HepG2 (cell line): ENCODE data around the gene FDPS. TPM values are rescaled to one million over a fixed set of nuclear protein-coding genes. Genes with fewer than 3 reads are reported as not detected.

Experiments used
- ARNTL ChIP-seq: sonication (generic); formaldehyde crosslinking; IDR thresholded peaks from 2 replicates; pipeline ENCODE4 v1.4.0; 2020; ENCODE audit warnings: mild to moderate bottlenecking, missing genetic modification reagents
- CCAR2 ChIP-seq: fragments of 200-400 bp; formaldehyde crosslinking; optimal IDR thresholded peaks from 2 replicates; pipeline ENCODE3; 2018; ENCODE audit warnings: low read depth, mild to moderate bottlenecking, low read length, moderate library complexity
- CHD2 ChIP-seq: IDR thresholded peaks from 2 replicates; pipeline ENCODE4 v1.6.1; 2011; ENCODE audit warnings: low read depth, low read length, improper control_type of control experiment
- GATAD2A ChIP-seq: IDR thresholded peaks from 2 replicates; pipeline ENCODE4 v1.6.1; 2016
- KDM2A ChIP-seq: sonication (generic); formaldehyde crosslinking; IDR thresholded peaks from 2 replicates; pipeline ENCODE4 v1.4.0; 2020; ENCODE audit warnings: low read depth, missing genetic modification reagents, borderline replicate concordance
- KMT2A ChIP-seq: sonication (generic); formaldehyde crosslinking; IDR thresholded peaks from 2 replicates; pipeline ENCODE4 v1.4.0; 2020; ENCODE audit warnings: missing genetic modification reagents
- MAF1 ChIP-seq: sonication (generic); formaldehyde crosslinking; IDR thresholded peaks from 2 replicates; pipeline ENCODE4 v1.5.0; 2020; ENCODE audit warnings: missing genetic modification reagents, borderline replicate concordance
- MTA3 ChIP-seq: sonication (generic); formaldehyde crosslinking; IDR thresholded peaks from 2 replicates; pipeline ENCODE4 v1.4.0; 2020; ENCODE audit warnings: missing genetic modification reagents
- PAWR ChIP-seq: sonication (generic); formaldehyde crosslinking; IDR thresholded peaks from 2 replicates; pipeline ENCODE4 v1.4.0; 2020; ENCODE audit warnings: missing genetic modification reagents, mild to moderate bottlenecking, borderline replicate concordance
- ZFP41 ChIP-seq: sonication (generic); formaldehyde crosslinking; IDR thresholded peaks from 2 replicates; pipeline ENCODE4 v1.4.0; 2020; ENCODE audit warnings: mild to moderate bottlenecking, missing genetic modification reagents, borderline replicate concordance
- ZNF136 ChIP-seq: sonication (generic); formaldehyde crosslinking; IDR thresholded peaks from 2 replicates; pipeline ENCODE4 v1.8.1; 2022; ENCODE audit warnings: low read depth, mild to moderate bottlenecking, moderate library complexity, missing genetic modification reagents
- ZNF263 ChIP-seq: sonication (generic); formaldehyde crosslinking; IDR thresholded peaks from 2 replicates; pipeline ENCODE4 v1.4.0; 2020; ENCODE audit warnings: missing genetic modification reagents
- ZNF30 ChIP-seq: sonication (generic); formaldehyde crosslinking; IDR thresholded peaks from 2 replicates; pipeline ENCODE4 v1.5.0; 2020; ENCODE audit warnings: mild to moderate bottlenecking, missing genetic modification reagents
- ZNF333 ChIP-seq: sonication (generic); formaldehyde crosslinking; IDR thresholded peaks from 2 replicates; pipeline ENCODE4 v1.4.0; 2020; ENCODE audit warnings: mild to moderate bottlenecking, missing genetic modification reagents, borderline replicate concordance
- ZNF343 ChIP-seq: sonication (generic); formaldehyde crosslinking; IDR thresholded peaks from 2 replicates; pipeline ENCODE4 v1.4.0; 2020; ENCODE audit warnings: mild to moderate bottlenecking, missing genetic modification reagents
- ZNF619 ChIP-seq: sonication (generic); formaldehyde crosslinking; IDR thresholded peaks from 2 replicates; pipeline ENCODE4 v1.4.0; 2020; ENCODE audit warnings: mild to moderate bottlenecking, missing genetic modification reagents
- ZNF777 ChIP-seq: sonication (generic); formaldehyde crosslinking; IDR thresholded peaks from 2 replicates; pipeline ENCODE4 v1.4.0; 2020; ENCODE audit warnings: missing genetic modification reagents
- polyA plus RNA-seq, 8 experiments: library from polyadenylated mRNA; depleted of rRNA in 3 of 8; stranded (reverse) in 7 of 8; unstranded in 1 of 8; fragments of >200 nt; fragmentation: Illumina TruSeq in 4 of 8; extraction: Trizol in 4 of 8; gene quantifications; 2 replicates each; pipeline versions ENCODE4 v1.2.1 to v1.2.3, GENCODE V29; 2011 to 2016; ENCODE audit warnings: low read depth in 4 of 8, missing spikeins in 1 of 8, mixed read lengths in 1 of 8; ENCODE audit not compliant: insufficient read depth in 1 of 8
- total RNA-seq, 5 experiments: library from RNA; depleted of rRNA; stranded (reverse); fragments of >200 nt; fragmentation: Illumina TruSeq; extraction: Trizol; gene quantifications; 2 replicates each; pipeline ENCODE4 v1.2.3, GENCODE V29; 2016; ENCODE audit warnings: low read depth in 1 of 5
- TF ChIP-seq, protein P1 (sequence below): IDR thresholded peaks from 2 replicates; pipeline ENCODE4 v1.6.1; 2016; ENCODE audit warnings: control low read depth
- TF ChIP-seq, protein P2 (sequence below): sonication (generic); formaldehyde crosslinking; IDR thresholded peaks from 2 replicates; pipeline ENCODE4 v1.4.0; 2020; ENCODE audit warnings: missing genetic modification reagents, borderline replicate concordance
- TF ChIP-seq, protein P3 (sequence below): sonication (generic); formaldehyde crosslinking; IDR thresholded peaks from 2 replicates; pipeline ENCODE4 v1.5.0; 2020; ENCODE audit warnings: missing genetic modification reagents
- TF ChIP-seq, protein P4 (sequence below): sonication (generic); formaldehyde crosslinking; IDR thresholded peaks from 2 replicates; pipeline ENCODE4 v1.4.0; 2020; ENCODE audit warnings: missing genetic modification reagents, borderline replicate concordance

Gene FDPS
- total and polyA plus RNA-seq, 2 of the 13 experiments (the other 11 are each of a cell fraction or from before 2014, with no cell fraction given): 264 to 519 TPM

DNA sequence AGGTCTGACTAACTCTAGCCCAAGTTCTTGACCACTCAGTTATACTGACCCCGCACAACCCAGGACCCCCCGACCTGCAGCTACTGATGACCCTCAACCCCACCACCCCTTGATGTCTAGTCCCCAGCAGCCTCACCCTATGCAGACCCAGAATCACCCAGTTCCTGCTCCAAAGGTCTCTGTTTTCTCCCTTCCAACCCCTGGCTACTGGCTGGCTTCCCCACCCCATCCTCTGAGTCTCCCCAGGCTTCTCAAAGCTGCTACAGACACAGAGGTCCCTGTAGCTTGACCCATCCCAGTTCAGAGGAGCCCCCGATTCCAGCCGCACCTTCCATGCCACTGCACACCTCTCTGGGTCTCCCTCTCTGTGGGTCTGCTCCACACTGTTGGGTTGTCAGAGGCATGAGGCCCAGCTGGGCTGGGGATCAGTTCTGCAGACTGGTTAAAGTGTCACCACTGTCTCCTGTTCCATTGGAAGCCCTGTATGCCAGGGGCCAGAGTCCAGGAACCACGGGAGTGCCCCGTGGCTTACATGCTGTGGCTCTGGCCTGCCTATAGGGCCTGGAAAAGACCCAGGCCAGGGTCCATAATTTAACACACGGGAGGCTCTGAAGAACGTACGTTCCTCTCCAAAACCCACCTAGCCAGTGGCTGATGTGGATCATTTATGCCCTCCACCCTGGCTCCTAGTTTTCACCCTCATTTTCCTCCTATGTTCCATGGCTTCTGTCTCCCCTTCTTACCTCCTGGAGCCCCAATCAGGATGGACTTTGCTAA is 7.9 kb upstream of the FDPS start (continued):
- TF ChIP-seq ARNTL (CRISPR knock-in tag) (peak; percentile 90), KDM2A (peak; percentile 74), ZNF333 (CRISPR knock-in tag) (no peak), ZNF777 (CRISPR knock-in tag) (no peak), MTA3 (CRISPR knock-in tag) (no peak), ZNF619 (CRISPR knock-in tag) (no peak; the same call in 1 of the 2 replicates), KMT2A (CRISPR knock-in tag) (peak; percentile 68; the same call in 1 of the 2 replicates), PAWR (no peak), ZNF343 (CRISPR knock-in tag) (no peak), ZNF30 (no peak), ZNF263 (CRISPR knock-in tag) (peak; percentile 70), ZNF136 (CRISPR knock-in tag) (peak; percentile 89), GATAD2A (CRISPR knock-in tag) (peak; percentile 93), CHD2 (no peak), MAF1 (CRISPR knock-in tag) (peak; percentile 59; the same call in 1 of the 2 replicates), CCAR2 (no peak), ZFP41 (CRISPR knock-in tag) (no peak)
- TF ChIP-seq, protein P1, sequence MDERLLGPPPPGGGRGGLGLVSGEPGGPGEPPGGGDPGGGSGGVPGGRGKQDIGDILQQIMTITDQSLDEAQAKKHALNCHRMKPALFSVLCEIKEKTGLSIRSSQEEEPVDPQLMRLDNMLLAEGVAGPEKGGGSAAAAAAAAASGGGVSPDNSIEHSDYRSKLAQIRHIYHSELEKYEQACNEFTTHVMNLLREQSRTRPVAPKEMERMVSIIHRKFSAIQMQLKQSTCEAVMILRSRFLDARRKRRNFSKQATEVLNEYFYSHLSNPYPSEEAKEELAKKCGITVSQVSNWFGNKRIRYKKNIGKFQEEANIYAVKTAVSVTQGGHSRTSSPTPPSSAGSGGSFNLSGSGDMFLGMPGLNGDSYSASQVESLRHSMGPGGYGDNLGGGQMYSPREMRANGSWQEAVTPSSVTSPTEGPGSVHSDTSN (CRISPR knock-in tag): no peak
- TF ChIP-seq, protein P2, sequence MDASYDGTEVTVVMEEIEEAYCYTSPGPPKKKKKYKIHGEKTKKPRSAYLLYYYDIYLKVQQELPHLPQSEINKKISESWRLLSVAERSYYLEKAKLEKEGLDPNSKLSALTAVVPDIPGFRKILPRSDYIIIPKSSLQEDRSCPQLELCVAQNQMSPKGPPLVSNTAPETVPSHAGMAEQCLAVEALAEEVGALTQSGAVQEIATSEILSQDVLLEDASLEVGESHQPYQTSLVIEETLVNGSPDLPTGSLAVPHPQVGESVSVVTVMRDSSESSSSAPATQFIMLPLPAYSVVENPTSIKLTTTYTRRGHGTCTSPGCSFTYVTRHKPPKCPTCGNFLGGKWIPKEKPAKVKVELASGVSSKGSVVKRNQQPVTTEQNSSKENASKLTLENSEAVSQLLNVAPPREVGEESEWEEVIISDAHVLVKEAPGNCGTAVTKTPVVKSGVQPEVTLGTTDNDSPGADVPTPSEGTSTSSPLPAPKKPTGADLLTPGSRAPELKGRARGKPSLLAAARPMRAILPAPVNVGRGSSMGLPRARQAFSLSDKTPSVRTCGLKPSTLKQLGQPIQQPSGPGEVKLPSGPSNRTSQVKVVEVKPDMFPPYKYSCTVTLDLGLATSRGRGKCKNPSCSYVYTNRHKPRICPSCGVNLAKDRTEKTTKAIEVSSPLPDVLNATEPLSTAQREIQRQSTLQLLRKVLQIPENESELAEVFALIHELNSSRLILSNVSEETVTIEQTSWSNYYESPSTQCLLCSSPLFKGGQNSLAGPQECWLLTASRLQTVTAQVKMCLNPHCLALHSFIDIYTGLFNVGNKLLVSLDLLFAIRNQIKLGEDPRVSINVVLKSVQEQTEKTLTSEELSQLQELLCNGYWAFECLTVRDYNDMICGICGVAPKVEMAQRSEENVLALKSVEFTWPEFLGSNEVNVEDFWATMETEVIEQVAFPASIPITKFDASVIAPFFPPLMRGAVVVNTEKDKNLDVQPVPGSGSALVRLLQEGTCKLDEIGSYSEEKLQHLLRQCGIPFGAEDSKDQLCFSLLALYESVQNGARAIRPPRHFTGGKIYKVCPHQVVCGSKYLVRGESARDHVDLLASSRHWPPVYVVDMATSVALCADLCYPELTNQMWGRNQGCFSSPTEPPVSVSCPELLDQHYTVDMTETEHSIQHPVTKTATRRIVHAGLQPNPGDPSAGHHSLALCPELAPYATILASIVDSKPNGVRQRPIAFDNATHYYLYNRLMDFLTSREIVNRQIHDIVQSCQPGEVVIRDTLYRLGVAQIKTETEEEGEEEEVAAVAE (CRISPR knock-in tag): peak; percentile 63; the same call in 1 of the 2 replicates
- TF ChIP-seq, protein P3, sequence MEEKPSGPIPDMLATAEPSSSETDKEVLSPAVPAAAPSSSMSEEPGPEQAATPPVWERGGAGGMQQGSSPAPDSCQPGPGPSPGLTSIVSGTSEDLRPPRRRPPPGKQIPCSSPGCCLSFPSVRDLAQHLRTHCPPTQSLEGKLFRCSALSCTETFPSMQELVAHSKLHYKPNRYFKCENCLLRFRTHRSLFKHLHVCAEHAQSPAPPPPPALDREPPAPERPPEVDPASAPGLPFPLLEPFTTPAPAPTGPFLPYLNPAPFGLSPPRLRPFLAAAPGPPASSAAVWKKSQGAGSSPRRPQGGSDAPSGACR: peak; percentile 91; the same call in 1 of the 2 replicates
- TF ChIP-seq, protein P4, sequence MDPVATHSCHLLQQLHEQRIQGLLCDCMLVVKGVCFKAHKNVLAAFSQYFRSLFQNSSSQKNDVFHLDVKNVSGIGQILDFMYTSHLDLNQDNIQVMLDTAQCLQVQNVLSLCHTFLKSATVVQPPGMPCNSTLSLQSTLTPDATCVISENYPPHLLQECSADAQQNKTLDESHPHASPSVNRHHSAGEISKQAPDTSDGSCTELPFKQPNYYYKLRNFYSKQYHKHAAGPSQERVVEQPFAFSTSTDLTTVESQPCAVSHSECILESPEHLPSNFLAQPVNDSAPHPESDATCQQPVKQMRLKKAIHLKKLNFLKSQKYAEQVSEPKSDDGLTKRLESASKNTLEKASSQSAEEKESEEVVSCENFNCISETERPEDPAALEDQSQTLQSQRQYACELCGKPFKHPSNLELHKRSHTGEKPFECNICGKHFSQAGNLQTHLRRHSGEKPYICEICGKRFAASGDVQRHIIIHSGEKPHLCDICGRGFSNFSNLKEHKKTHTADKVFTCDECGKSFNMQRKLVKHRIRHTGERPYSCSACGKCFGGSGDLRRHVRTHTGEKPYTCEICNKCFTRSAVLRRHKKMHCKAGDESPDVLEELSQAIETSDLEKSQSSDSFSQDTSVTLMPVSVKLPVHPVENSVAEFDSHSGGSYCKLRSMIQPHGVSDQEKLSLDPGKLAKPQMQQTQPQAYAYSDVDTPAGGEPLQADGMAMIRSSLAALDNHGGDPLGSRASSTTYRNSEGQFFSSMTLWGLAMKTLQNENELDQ (CRISPR knock-in tag): no peak; the same call in 1 of the 2 replicates
